T-helper 2 cell treated with Interferon-gamma antibody and Interleukin-4, amounts not matched to agents 5 μg/mL and 100 μg/mL, for 36 hours (primary cell): ENCODE results near the gene TMBIM4.

Experiments
- DNase-seq: peaks from one replicate; pipeline ENCODE4 v3.0.0; 2021; ENCODE audit warnings: low spot score
- H3K27ac Mint-ChIP-seq: one replicate; pipeline ENCODE4 v1.8.0; 2021; ENCODE audit warnings: mild to moderate bottlenecking, mixed read lengths
- H3K27me3 Mint-ChIP-seq: one replicate; pipeline ENCODE4 v1.8.0; 2021; ENCODE audit warnings: low read depth, mixed read lengths
- H3K36me3 Mint-ChIP-seq: one replicate; pipeline ENCODE4 v1.8.0; 2021; ENCODE audit warnings: low read depth, mixed read lengths
- H3K4me1 Mint-ChIP-seq: one replicate; pipeline ENCODE4 v1.8.0; 2021; ENCODE audit warnings: low read depth, mixed read lengths
- H3K4me3 Mint-ChIP-seq: one replicate; pipeline ENCODE4 v1.8.0; 2022; ENCODE audit warnings: mild to moderate bottlenecking, moderate library complexity, mixed read lengths
- H3K9me3 Mint-ChIP-seq: one replicate; pipeline ENCODE4 v1.8.0; 2021; ENCODE audit warnings: mixed read lengths

Gene TMBIM4

DNA sequence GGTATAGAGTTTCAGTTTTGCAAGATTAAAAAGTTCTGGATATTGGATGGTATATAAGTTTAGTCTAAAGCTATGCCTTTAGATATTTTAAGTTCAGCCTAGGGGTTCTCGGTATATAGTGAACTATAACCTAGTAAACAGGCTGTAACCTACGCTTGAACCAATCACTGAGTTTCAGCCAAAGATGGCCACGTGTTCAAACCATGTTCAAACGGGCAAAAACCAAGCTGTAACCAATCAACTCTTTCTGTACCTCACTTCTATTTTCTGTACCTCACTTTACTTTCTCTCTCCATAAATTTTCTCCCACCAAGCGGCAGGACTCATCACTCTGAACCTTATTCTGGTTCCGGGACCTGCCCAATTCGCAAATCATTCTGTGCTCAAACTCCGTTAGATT, 1.4 kb downstream of the TMBIM4 start:
- H3K9me3 Mint-ChIP-seq: peaks cover 32% of the 10 kb centered on the region
- no peak for DNase-seq
- peaks cover 27% of the 10 kb centered on the region for H3K4me1 Mint-ChIP-seq
- peak overlapping the region; percentile 94 for H3K4me3 Mint-ChIP-seq
- peaks cover 46% of the 10 kb centered on the region for H3K36me3 Mint-ChIP-seq
- peak overlapping the region; percentile 98 for H3K27ac Mint-ChIP-seq
- no peaks in the 10 kb centered on the region for H3K27me3 Mint-ChIP-seq

DNA sequence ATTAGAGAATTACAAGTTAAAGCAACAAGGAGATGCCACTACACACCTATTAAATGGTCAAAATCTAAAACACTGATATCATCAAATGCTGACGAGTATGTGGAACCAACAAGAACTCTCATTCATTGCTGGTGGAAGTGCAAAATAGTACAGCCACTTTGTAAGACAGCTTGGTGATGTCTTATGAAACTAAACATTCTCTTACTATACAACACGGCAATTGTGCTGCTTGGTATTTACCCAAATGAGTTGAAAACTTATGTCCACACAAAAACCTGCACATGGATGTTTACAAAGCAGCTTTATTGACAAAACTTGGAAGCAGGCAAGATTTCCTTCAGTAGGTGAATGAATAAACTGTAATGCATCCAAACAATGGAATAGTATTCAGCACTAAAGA, 3.2 kb downstream of the TMBIM4 start:
- Mint-ChIP-seq H3K4me3 (peak overlapping the region; percentile 23), H3K36me3 (peaks cover 58% of the 10 kb centered on the region), H3K4me1 (peaks cover 33% of the 10 kb centered on the region), H3K27ac (no peak overlapping the region), H3K27me3 (no peaks in the 10 kb centered on the region), H3K9me3 (peaks cover 32% of the 10 kb centered on the region)
- no peak for DNase-seq

- H3K4me3 Mint-ChIP-seq: no peak overlapping the region
- DNase-seq: no peak
- peaks cover 28% of the 10 kb centered on the region for H3K9me3 Mint-ChIP-seq
- peaks cover 28% of the 10 kb centered on the region for H3K4me1 Mint-ChIP-seq
- H3K27ac Mint-ChIP-seq: no peak overlapping the region
- no peaks in the 10 kb centered on the region for H3K27me3 Mint-ChIP-seq
- H3K36me3 Mint-ChIP-seq: peaks cover 66% of the 10 kb centered on the region
Measured at GRCh38 chr12:66165141-66165540, 4.7 kb downstream of the TMBIM4 start.

DNA sequence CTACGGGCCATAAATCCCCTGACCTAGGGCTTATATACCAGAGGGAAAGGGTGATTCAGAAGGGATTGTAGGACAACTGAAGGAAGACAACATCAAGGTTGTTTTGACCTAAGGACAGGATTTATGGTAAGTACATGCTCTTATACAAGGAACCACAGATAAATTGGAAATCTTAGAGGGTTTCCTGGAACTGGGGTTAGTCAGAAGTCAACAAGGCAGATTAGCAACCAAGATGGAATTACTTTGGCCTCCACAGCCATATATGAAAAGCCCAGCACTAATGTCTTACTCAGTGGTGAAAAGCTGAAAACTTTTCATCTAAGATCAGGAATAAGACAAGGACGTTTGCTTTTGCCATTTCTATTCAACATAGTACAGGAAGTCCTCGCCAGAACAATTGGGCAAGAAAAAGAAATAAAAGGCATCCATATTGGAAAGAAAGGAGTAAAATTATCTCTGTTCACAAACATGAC, 5.4 kb downstream of the TMBIM4 start:
- H3K27me3 Mint-ChIP-seq: no peaks in the 10 kb centered on the region
- DNase-seq: no peak
- H3K27ac Mint-ChIP-seq: no peak overlapping the region
- peaks cover 73% of the 10 kb centered on the region for H3K36me3 Mint-ChIP-seq
- peaks cover 28% of the 10 kb centered on the region for H3K9me3 Mint-ChIP-seq
- H3K4me1 Mint-ChIP-seq: peaks cover 31% of the 10 kb centered on the region
- no peak overlapping the region for H3K4me3 Mint-ChIP-seq

DNA sequence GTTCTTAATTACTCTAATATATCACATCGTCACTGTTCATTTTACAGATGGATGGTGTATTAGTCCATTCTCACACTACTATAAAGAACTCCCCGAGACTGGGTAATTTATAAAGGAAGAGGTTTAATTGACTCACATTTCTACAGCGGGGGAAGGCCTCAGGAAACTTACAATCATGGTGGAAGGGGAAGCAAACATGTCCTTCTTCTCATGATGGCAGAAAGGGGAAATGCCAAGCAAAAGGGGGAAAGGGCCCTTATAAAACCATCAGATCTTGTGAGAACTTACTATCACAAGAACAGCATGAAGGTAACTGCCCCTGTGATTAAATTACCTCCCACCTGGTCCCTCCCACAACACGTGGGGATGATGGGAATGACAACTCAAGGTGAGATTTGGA, 6.5 kb downstream of the TMBIM4 start:
- H3K9me3 Mint-ChIP-seq: peaks cover 28% of the 10 kb centered on the region

DNA sequence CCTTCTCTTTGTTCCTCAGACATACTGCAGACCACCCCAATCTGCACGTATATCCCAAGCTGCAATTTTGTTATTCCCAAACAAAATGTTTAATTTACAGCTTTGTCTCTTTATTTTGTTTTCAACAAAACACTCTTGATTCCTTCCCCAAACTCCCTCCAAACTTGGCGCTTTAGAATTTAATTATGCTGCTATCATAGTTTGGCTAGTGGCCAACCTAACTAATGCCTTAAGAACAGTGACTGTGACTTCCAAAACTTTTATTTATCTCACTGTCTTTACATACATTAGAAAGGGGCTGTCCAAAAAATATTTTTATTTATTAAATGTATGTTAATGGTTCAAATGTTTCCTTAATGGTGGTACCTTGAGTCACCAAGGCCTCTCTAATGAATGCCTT, 7.1 kb downstream of the TMBIM4 start:
- no peak for DNase-seq
- Mint-ChIP-seq H3K27ac (no peak overlapping the region), H3K9me3 (peaks cover 28% of the 10 kb centered on the region), H3K27me3 (no peaks in the 10 kb centered on the region), H3K4me3 (no peak overlapping the region), H3K36me3 (peaks cover 69% of the 10 kb centered on the region), H3K4me1 (peaks cover 26% of the 10 kb centered on the region)

More for the DNA sequence above, 6.5 kb downstream of the TMBIM4 start:
- H3K4me3 Mint-ChIP-seq: no peak overlapping the region
- H3K27ac Mint-ChIP-seq: no peak overlapping the region
- H3K27me3 Mint-ChIP-seq: no peaks in the 10 kb centered on the region
- H3K4me1 Mint-ChIP-seq: peaks cover 29% of the 10 kb centered on the region
- no peak for DNase-seq
- peaks cover 71% of the 10 kb centered on the region for H3K36me3 Mint-ChIP-seq

- Mint-ChIP-seq H3K4me3 (no peak overlapping the region), H3K27ac (no peak overlapping the region), H3K27me3 (no peaks in the 10 kb centered on the region), H3K36me3 (peaks cover 50% of the 10 kb centered on the region), H3K4me1 (peaks cover 22% of the 10 kb centered on the region), H3K9me3 (peaks cover 16% of the 10 kb centered on the region)
- no peak for DNase-seq
Measured at GRCh38 chr12:66160704-66161103, 9.1 kb downstream of the TMBIM4 start.

DNA sequence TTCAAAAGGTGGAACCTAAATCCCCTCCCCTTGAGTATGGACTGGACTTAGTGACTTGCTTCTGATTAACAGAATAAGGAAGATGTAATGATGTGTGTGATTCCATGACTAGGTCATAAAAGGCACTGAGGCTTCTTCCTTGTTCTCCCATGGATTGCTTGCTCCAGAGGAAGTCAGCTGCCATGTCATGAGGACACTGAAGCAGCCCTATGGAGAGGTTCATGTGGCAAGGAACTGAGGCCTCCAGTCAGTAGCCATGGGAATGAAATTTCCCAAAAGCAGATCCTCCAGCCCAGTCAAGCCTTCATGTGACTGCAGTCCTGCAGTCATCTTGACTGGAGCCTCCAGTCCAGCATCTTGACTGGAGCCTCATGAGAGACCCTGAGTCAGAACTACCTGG, 10.7 kb downstream of the TMBIM4 start:
- Mint-ChIP-seq H3K4me3 (no peak overlapping the region), H3K27ac (no peak overlapping the region), H3K4me1 (peaks cover 15% of the 10 kb centered on the region)

DNA sequence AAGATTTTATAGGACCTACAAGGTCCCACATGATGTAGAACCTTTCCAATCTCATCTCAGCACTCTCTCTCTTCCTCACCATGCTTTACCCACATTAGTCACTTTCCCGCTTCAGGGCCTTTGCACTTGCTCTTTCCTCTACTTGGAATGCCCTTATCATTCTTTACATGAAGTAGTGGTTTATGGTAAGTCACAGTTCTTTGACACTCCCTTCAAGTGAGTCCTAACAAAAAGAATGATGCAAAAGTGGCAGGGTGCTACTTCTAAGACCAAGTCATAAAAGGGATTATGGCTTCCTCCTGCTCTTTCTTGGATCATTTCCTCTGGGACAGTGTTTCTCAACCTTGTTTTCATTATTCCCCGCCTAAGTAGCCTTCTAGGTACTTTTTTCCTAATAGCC, 13.1 kb downstream of the TMBIM4 start:
- no peak for DNase-seq
- H3K36me3 Mint-ChIP-seq: peaks cover 23% of the 10 kb centered on the region

More for the DNA sequence above, 10.7 kb downstream of the TMBIM4 start:
- peaks cover 38% of the 10 kb centered on the region for H3K36me3 Mint-ChIP-seq
- DNase-seq: no peak
- H3K27me3 Mint-ChIP-seq: no peaks in the 10 kb centered on the region
- H3K9me3 Mint-ChIP-seq: peaks cover under 1% of the 10 kb centered on the region

DNA sequence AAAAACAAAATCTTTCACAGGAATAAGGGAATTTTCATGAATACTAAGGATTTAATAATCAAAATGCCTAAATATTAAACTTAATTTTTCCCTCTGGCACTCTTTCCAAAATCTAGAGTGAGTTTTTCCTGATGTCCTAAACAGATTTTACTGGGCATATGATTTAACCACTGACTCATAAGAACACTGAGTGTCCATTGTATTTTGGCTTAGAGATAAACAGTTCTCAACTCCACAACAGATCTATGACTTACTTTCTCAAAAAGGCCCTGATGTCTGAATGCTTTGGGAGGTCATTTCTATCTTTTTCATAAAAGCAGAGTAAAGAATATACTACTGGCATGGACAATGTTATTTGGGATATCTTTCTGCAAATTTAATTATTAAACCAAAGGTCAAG, 15.0 kb downstream of the TMBIM4 start:
- no peak for DNase-seq
- no peaks in the 10 kb centered on the region for H3K27me3 Mint-ChIP-seq
- H3K36me3 Mint-ChIP-seq: peaks cover 23% of the 10 kb centered on the region
- no peak overlapping the region for H3K27ac Mint-ChIP-seq
- no peaks in the 10 kb centered on the region for H3K9me3 Mint-ChIP-seq
- H3K4me1 Mint-ChIP-seq: peaks cover 9% of the 10 kb centered on the region
- no peak overlapping the region for H3K4me3 Mint-ChIP-seq

More for the DNA sequence above, 13.1 kb downstream of the TMBIM4 start:
- H3K4me1 Mint-ChIP-seq: peaks cover 9% of the 10 kb centered on the region
- no peak overlapping the region for H3K27ac Mint-ChIP-seq
- no peaks in the 10 kb centered on the region for H3K9me3 Mint-ChIP-seq
- H3K4me3 Mint-ChIP-seq: no peak overlapping the region
- no peaks in the 10 kb centered on the region for H3K27me3 Mint-ChIP-seq

DNA sequence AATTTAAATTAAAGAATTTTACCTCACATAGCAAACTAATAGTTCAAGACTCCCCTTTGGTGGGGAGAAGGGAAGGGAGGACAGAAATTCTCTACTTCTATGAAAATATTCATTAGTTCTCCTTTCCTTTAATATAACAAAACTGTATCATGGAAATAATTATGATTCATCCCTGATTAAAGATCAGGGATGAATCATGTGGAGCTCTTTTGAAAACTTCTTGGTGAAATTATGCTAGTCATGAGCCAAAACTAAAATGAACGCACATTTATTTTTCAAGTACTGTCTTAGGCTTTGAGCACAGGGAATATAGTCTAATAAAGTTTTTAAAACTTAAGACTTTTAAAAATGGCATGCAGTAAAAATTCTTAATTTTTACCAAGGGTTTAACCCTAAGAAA, 17.1 kb downstream of the TMBIM4 start:
- Mint-ChIP-seq H3K27me3 (no peaks in the 10 kb centered on the region), H3K9me3 (no peaks in the 10 kb centered on the region), H3K4me1 (peaks cover 1% of the 10 kb centered on the region), H3K27ac (no peak overlapping the region), H3K4me3 (no peak overlapping the region), H3K36me3 (peaks cover 25% of the 10 kb centered on the region)
- DNase-seq: no peak

DNA sequence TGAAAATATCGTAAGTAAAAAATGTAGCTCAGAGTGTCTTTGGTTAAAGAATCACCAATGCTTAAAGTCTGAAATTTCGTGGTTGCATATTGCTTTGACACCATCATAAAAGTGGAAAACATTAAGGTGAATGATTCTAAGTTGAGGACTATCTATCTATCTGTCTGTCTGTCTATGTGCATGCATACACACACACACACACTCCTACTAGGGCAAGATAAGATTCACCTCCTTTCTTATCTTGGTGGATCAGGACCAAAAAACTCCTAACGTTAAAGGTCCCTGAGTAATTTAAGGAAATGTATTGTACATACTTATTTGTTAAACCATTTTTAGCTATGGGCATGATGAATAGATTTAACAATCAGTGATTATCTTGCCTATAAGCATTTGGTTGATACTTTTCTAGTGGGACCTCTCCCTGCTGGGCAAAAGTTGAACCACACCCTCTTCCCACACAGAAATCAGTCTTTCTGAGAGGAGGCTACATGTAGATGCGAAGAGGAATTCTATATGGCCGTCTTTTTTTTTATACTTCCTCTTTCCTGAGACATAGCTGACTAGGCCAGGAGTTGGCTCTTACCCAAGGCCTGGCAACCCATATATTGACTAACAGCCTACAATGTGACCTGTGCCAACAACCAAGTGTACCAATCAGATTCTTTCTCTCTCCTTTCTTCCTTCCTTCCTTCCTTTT, 19.9 kb downstream of the TMBIM4 start:
- Mint-ChIP-seq H3K27ac (no peak overlapping the region), H3K4me1 (peaks cover 14% of the 10 kb centered on the region), H3K4me3 (no peak overlapping the region), H3K27me3 (no peaks in the 10 kb centered on the region), H3K9me3 (no peaks in the 10 kb centered on the region), H3K36me3 (peaks cover 33% of the 10 kb centered on the region)
- no peak for DNase-seq

DNA sequence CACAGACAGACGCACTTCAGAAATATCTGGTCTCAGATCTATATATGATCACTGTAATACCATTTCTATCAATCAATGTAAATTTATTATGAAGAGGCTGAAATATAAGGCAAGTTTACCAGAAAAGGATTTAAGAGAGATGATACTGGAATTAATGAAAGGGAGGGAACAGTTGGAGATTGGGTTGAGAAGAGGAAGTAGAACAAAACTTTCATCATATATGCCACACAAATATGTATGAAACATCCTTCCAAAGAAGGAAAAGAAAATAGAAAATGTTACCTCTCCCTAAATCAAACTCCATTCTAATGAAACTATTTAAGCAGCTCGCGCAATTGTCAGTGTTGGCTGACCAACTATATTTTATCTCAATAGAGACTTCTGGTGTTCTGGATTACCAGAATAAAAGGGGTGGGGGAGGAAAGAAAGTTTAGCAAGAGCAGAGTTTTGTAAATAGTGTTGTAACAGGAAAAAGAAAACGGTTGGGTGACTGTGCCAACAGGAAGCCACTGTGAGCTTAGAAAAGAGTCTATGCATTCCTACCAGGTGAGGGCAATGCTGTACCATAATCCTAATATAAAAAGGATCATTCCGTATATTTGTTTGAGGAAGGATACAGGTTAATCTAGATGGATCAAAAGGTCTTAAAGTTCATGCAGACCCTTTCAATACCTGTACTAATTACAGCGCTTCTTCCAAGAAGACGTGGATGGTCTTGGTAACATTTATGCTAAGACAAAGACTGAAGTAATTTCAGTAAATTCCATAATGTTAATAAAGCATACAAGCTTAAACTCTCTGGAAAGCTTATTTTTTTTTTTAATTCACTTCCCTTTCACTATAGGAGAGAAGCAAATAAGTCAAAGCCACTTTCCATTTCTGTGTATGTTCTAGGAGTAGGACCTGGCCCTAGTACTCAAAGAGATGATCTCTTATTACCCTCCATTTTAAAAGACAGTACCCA, 24.7 kb downstream of the TMBIM4 start:
- Mint-ChIP-seq H3K9me3 (peaks cover 26% of the 10 kb centered on the region), H3K27me3 (no peaks in the 10 kb centered on the region), H3K36me3 (peaks cover 68% of the 10 kb centered on the region), H3K4me1 (peaks cover 21% of the 10 kb centered on the region), H3K27ac (peak overlapping the region; percentile 47), H3K4me3 (peak overlapping the region; percentile 6)
- DNase-seq: no peak

DNA sequence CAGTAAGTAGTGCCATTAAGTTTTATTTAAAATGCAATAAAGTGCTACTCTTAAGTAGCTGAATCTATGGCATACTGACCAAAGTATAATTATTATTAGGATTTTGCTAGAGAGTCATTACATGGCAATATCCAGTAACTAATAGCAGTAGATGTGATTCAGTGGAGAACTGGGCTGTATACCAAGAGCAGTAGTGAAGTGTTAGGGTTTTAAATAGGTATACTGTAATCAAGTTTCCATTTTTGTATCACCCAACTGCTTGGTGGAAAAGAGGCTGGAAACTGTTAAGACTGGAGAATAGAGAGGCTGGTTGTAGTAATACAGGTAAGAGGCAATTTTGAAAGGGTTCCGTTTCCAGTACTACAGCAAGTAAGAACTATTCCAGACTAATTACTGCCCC, 25.9 kb downstream of the TMBIM4 start:
- H3K4me3 Mint-ChIP-seq: no peak overlapping the region
- peaks cover 21% of the 10 kb centered on the region for H3K4me1 Mint-ChIP-seq
- no peak for DNase-seq
- H3K27ac Mint-ChIP-seq: no peak overlapping the region
- no peaks in the 10 kb centered on the region for H3K27me3 Mint-ChIP-seq
- H3K9me3 Mint-ChIP-seq: peaks cover 34% of the 10 kb centered on the region
- H3K36me3 Mint-ChIP-seq: peaks cover 70% of the 10 kb centered on the region
